DND-41 (cell line): ENCODE data around the gene GPC3.

Source experiments
- EZH2 ChIP-seq: IDR thresholded peaks from 3 replicates; pipeline ENCODE4 v1.6.1; 2012; ENCODE audit warnings: borderline replicate concordance, low read depth, mild to moderate bottlenecking, moderate library complexity, low read length, inconsistent platforms; ENCODE audit not compliant: severe bottlenecking
- TF ChIP-seq, protein P1 (sequence below): IDR thresholded peaks from 2 replicates; pipeline ENCODE4 v1.5.1; 2012; ENCODE audit warnings: borderline replicate concordance, low read length, moderate library complexity, mild to moderate bottlenecking; ENCODE audit not compliant: poor library complexity, severe bottlenecking; ENCODE audit errors: extremely low read depth

DNA sequence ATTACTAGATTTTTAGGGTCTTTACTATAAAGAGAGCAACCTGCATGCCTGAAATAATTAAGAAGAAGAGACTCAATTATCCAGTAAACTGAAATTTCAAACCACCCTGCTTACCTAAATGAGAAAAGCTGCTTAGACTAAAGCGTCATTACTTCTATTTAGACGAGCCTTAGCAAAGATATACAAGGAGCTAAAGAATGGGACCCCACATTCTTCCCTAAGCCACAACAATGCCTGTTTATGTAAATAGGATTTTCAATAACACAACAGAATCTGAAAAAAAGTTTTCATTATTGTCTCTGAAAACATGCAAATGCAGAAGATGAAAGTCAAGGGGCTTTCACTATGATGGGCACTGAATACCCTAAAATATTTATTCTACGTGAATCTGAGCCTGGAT, 16.2 kb downstream of the GPC3 start:
- TF ChIP-seq, protein P1, sequence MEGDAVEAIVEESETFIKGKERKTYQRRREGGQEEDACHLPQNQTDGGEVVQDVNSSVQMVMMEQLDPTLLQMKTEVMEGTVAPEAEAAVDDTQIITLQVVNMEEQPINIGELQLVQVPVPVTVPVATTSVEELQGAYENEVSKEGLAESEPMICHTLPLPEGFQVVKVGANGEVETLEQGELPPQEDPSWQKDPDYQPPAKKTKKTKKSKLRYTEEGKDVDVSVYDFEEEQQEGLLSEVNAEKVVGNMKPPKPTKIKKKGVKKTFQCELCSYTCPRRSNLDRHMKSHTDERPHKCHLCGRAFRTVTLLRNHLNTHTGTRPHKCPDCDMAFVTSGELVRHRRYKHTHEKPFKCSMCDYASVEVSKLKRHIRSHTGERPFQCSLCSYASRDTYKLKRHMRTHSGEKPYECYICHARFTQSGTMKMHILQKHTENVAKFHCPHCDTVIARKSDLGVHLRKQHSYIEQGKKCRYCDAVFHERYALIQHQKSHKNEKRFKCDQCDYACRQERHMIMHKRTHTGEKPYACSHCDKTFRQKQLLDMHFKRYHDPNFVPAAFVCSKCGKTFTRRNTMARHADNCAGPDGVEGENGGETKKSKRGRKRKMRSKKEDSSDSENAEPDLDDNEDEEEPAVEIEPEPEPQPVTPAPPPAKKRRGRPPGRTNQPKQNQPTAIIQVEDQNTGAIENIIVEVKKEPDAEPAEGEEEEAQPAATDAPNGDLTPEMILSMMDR, result no peak
- no peak for TF ChIP-seq EZH2
